GM19452 (cell line): Measurements from ENCODE around the gene C12orf76.
"Not testable (repeated sequence)": the region's sequence is repeated elsewhere in the genome, so short reads cannot be mapped to it uniquely, and the experiment has no call there.

Source experiments
- ATAC-seq: cut with Tn5 transposase; IDR thresholded peaks from one replicate; pipeline ENCODE4 v1.9.1; 2021; ENCODE audit not compliant: unreplicated experiment

Gene C12orf76

GRCh38 chr12:110067531-110067930 is 19.2 kb upstream of the C12orf76 start:
- no peak for ATAC-seq

GRCh38 chr12:110065540-110065939 is 17.2 kb upstream of the C12orf76 start:
- ATAC-seq, result no peak

- ATAC-seq, result no peak
Observed at GRCh38 chr12:110062241-110062640, 13.9 kb upstream of the C12orf76 start.

- ATAC-seq, result no peak
Observed at GRCh38 chr12:110059651-110060000, 11.3 kb upstream of the C12orf76 start.

- ATAC-seq, result no peak
Observed at GRCh38 chr12:110058875-110059615, 10.7 kb upstream of the C12orf76 start.

GRCh38 chr12:110056643-110057042 is 8.3 kb upstream of the C12orf76 start:
- not testable (repeated sequence) for ATAC-seq

- ATAC-seq, result not testable (repeated sequence)
Observed at GRCh38 chr12:110055375-110056352, 7.3 kb upstream of the C12orf76 start.

GRCh38 chr12:110050927-110051326 is 2.6 kb upstream of the C12orf76 start:
- no peak for ATAC-seq

- ATAC-seq, result not testable (repeated sequence)
Observed at GRCh38 chr12:110049666-110050065, 1.3 kb upstream of the C12orf76 start.

GRCh38 chr12:110049034-110049433 is 712 bp upstream of the C12orf76 start:
- ATAC-seq, result not testable (repeated sequence)

- ATAC-seq, result no peak
Observed at GRCh38 chr12:110047297-110047940, 903 bp downstream of the C12orf76 start.

- no peak for ATAC-seq
Observed at GRCh38 chr12:110046451-110047187, 1.7 kb downstream of the C12orf76 start.

GRCh38 chr12:110042264-110042663 is 6.1 kb downstream of the C12orf76 start:
- no peak for ATAC-seq

- no peak for ATAC-seq
Observed at GRCh38 chr12:110039085-110039807, 9.1 kb downstream of the C12orf76 start.

GRCh38 chr12:110038741-110039084 is 9.6 kb downstream of the C12orf76 start:
- no peak for ATAC-seq

- ATAC-seq, result no peak
Observed at GRCh38 chr12:110037315-110037714, 11.0 kb downstream of the C12orf76 start.

GRCh38 chr12:110035534-110036104 is 12.7 kb downstream of the C12orf76 start:
- no peak for ATAC-seq

- ATAC-seq, result no peak
Observed at GRCh38 chr12:110033888-110034287, 14.4 kb downstream of the C12orf76 start.

- no peak for ATAC-seq
Observed at GRCh38 chr12:110029290-110029815, 19.0 kb downstream of the C12orf76 start.

GRCh38 chr12:110028323-110028722 is 20.0 kb downstream of the C12orf76 start:
- ATAC-seq, result no peak
